ENCODE results near the gene MED14.

DNA sequence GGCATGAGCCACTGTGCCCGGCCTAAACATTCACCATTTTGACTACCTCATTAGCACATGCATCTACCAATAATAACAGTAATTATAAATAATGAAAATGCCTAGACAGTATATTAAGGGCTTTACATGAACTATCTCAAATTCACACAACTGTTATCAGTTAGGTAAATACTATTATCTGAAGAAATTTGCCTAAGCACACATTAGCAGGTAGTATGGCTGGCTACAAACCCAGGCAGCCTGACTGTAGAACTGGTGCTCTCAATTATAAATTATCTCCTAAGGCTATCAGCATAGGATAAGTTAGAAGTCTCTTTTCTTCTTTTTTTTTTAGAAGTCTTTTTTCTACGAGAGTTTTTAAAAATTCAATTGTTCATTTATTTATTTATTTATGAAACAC, 73.9 kb downstream of the MED14 start:
- TF ChIP-seq POLR2AphosphoS5 (IDR thresholded peaks at IDR 0.05) = no peak
- TF ChIP-seq CTCF (IDR thresholded peaks at IDR 0.05) = no peak
- TF ChIP-seq EP300 (IDR thresholded peaks at IDR 0.05) = no peak
